ENCODE results near the gene CNP. TPM values are rescaled to one million over a fixed set of nuclear protein-coding genes. Genes with fewer than 3 reads are reported as not detected.
A peak's percentile ranks its signal among the peaks of the same experiment; 100 is the strongest.

CNP gene
- polyA plus RNA-seq, 4 donors, result 13.2 to 38.9 (median 28.4) TPM

DNA sequence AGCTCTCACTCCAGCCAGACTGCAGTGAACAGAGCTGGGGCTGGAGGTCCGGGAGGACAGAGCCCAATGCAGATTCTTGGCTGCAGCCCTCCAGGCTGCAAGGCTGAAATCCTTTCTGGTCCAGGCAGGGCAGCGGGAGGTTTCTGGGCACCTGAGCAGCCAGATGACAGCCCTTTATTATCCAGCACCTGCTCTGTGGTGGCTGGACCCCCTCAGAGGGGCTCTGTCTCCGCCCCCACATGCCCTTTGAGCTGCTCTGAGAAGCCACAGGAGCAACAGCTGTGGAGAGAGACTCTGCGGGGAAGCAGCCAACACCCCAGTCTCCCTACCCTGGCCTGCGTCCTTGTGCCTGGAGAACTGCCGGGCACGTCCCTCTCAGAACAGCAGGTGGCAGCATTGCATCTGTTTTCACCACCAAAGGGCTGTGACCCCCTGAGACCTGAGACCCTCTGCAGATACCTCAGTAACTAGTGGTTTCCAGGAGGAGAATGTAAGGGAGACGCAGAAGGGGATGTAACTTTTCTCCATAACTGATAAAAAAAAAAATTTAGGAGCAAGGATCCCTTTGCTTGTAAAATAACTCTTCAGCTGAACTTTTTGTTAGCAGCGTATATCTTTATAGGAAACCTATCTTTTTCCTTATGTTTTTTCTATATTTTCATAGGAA is 3.7 kb upstream of the CNP start:
- peaks cover 0 to 33% (median 0%) of the 10 kb centered on the region in 3 donors for H3K4me1 ChIP-seq (ENCODE audit: control insufficient read depth in 3 of 3, insufficient read depth in 2 of 3, low read depth in 1 of 3, low read length in 2 of 3)
- no peak overlapping the region for H3K27ac ChIP-seq (ENCODE audit: low read depth in 1 of 3, low read length in 2 of 3)
- 15 to 20% (median 18%) methylated on average over 9 of the region's 9 CpGs for WGBS, 3 donors
- no peaks in the 10 kb centered on the region for H3K27me3 ChIP-seq (ENCODE audit: control insufficient read depth in 3 of 3, insufficient read depth in 3 of 3, low read length in 3 of 3)
- DNase-seq (peak; percentile 68 to 83), FAIRE-seq (no peak)
- peaks cover 0 to 3% (median 0%) of the 10 kb centered on the region in 3 donors for H3K36me3 ChIP-seq (ENCODE audit: control insufficient read depth in 3 of 3, insufficient read depth in 2 of 3, low read depth in 1 of 3, low read length in 3 of 3)
- H3K9me3 ChIP-seq (ENCODE audit: control insufficient read depth in 2 of 2, insufficient read depth in 1 of 2, low read depth in 1 of 2, low read length in 1 of 2), result no peaks in the 10 kb centered on the region
- H3K4me3 ChIP-seq (ENCODE audit: low read depth in 1 of 3, low read length in 3 of 3), result no peak overlapping the region

DNA sequence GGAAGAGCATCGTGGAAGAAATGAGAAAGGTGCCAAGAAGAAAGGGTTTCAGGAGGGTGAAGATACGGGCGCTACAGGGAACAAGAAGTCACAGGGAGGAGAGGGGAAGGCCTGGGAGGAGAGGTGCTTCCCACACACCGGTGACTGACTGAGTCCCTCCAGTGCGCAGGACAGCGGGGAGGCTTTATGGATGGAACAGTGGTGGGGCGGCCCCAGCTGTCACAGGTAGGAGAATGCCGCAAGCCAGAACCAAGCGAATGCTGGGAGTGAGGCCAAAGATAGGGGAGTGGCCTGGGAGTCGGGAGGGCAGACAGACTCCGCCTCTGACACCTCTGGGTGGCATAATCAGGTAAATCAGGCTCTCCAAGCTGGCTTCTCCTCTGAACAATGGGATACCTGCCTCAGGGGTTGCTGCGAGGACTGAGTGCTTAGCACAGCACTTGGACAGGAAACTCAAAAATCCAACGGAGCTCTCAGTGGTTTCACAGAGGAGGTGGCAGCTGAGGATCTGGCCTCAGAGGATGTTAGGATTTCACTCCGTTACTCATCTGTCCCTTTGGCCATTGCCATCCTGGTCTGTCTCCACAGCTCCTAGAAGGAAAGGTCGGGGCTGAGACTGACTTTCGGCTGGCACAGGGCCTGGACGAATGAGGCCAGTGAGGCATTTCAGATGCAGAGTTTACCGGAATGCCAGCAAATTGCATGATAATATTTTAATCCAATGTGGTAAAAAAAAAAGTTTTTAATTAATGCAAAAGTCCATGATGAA is 717 bp upstream of the CNP start:
- 1 to 4% (median 2%) methylated on average over 18 of the region's 18 CpGs for WGBS, 3 donors

DNA sequence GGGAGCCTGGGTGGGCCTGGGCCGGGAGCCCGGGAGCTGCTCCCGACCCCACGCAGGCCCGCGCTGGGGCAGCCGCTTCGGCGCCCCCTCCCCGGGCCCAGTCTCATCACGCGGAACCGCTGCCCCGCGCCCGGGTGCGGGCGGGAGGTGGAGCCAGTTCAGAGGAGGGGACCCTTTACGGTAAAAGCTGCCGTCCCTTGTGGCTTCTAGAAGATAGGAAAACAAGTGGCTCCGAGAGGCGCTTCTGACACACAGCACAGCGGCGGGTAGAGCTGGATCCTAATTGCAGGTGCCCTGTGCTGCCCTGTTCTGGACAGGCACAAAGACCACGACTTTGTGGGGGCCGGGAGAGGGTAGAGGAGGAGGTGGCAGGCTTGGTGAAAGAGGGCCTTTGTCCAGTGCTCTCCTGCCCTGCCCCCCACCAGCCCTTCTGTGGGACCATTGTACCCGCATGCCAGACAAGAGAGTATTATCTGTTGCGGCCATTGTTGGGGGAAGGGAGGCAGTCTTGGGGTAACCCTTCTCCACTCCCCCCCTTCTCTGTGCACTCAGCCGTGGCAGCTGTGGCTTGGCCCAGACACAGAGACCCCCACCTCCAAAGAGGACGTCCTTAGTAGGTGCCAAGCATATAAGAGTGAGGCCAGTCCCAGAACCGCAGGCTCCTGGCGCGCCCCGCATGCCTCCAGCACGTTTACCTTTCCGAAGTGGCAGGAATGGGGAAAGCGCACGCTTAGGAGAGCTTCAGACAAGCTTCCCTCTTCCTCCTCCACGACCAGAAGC is 736 bp downstream of the CNP start:
- no peaks in the 10 kb centered on the region for H3K9me3 ChIP-seq (ENCODE audit: control insufficient read depth in 2 of 2, insufficient read depth in 1 of 2, low read depth in 1 of 2, low read length in 1 of 2)
- peak overlapping the region; percentile 60 to 86 (median 76) for H3K27ac ChIP-seq (ENCODE audit: low read depth in 1 of 3, low read length in 2 of 3)
- no peak for FAIRE-seq
- DNase-seq, result peak in 1 of 2 donors; percentile 37
- peaks cover 2 to 39% (median 4%) of the 10 kb centered on the region in 3 donors for H3K36me3 ChIP-seq (ENCODE audit: control insufficient read depth in 3 of 3, insufficient read depth in 2 of 3, low read depth in 1 of 3, low read length in 3 of 3)
- WGBS, 3 donors, result 16 to 24% (median 20%) methylated on average over 38 to 39 of the region's 39 CpGs
- no peaks in the 10 kb centered on the region for H3K27me3 ChIP-seq (ENCODE audit: control insufficient read depth in 3 of 3, insufficient read depth in 3 of 3, low read length in 3 of 3)
- peaks cover 0 to 24% (median 0%) of the 10 kb centered on the region in 3 donors for H3K4me1 ChIP-seq (ENCODE audit: control insufficient read depth in 3 of 3, insufficient read depth in 2 of 3, low read depth in 1 of 3, low read length in 2 of 3)
- peak overlapping the region; percentile 72 to 94 (median 86) for H3K4me3 ChIP-seq (ENCODE audit: low read depth in 1 of 3, low read length in 3 of 3)

More for the DNA sequence above, 717 bp upstream of the CNP start:
- Histone ChIP-seq H3K9me3 (ENCODE audit: control insufficient read depth in 2 of 2, insufficient read depth in 1 of 2, low read depth in 1 of 2, low read length in 1 of 2) (no peaks in the 10 kb centered on the region), H3K4me3 (ENCODE audit: low read depth in 1 of 3, low read length in 3 of 3) (peak overlapping the region; percentile 3 to 72 (median 53)), H3K27me3 (ENCODE audit: control insufficient read depth in 3 of 3, insufficient read depth in 3 of 3, low read length in 3 of 3) (no peaks in the 10 kb centered on the region), H3K4me1 (ENCODE audit: control insufficient read depth in 3 of 3, insufficient read depth in 2 of 3, low read depth in 1 of 3, low read length in 2 of 3) (peaks cover 0 to 29% (median 0%) of the 10 kb centered on the region in 3 donors), H3K36me3 (ENCODE audit: control insufficient read depth in 3 of 3, insufficient read depth in 2 of 3, low read depth in 1 of 3, low read length in 3 of 3) (peaks cover 0 to 28% (median 1%) of the 10 kb centered on the region in 3 donors), H3K27ac (ENCODE audit: low read depth in 1 of 3, low read length in 2 of 3) (peak overlapping the region; percentile 12 to 91 (median 84))
- DNase-seq (peak; percentile 90 to 91), FAIRE-seq (no peak)

DNA sequence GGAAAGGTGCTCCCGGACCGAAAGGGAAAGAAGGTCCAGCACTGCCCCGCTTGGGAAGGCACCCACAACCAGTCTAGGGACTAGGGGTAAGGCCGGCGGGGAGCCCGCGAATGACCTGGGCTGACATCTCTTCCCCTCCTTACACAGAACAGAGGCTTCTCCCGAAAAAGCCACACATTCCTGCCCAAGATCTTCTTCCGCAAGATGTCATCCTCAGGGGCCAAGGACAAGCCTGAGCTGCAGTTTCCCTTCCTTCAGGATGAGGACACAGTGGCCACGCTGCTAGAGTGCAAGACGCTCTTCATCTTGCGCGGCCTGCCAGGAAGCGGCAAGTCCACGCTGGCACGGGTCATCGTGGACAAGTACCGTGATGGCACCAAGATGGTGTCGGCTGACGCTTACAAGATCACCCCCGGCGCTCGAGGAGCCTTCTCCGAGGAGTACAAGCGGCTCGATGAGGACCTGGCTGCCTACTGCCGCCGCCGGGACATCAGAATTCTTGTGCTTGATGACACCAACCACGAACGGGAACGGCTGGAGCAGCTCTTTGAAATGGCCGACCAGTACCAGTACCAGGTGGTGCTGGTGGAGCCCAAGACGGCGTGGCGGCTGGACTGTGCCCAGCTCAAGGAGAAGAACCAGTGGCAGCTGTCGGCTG is 1.5 kb downstream of the CNP start:
- Histone ChIP-seq H3K9me3 (ENCODE audit: control insufficient read depth in 2 of 2, insufficient read depth in 1 of 2, low read depth in 1 of 2, low read length in 1 of 2) (no peaks in the 10 kb centered on the region), H3K27me3 (ENCODE audit: control insufficient read depth in 3 of 3, insufficient read depth in 3 of 3, low read length in 3 of 3) (no peaks in the 10 kb centered on the region), H3K4me3 (ENCODE audit: low read depth in 1 of 3, low read length in 3 of 3) (peak overlapping the region in 1 of 3 donors; percentile 94), H3K36me3 (ENCODE audit: control insufficient read depth in 3 of 3, insufficient read depth in 2 of 3, low read depth in 1 of 3, low read length in 3 of 3) (peaks cover 2 to 46% (median 7%) of the 10 kb centered on the region in 3 donors), H3K27ac (ENCODE audit: low read depth in 1 of 3, low read length in 2 of 3) (peak overlapping the region in 2 of 3 donors; percentile 25 to 86), H3K4me1 (ENCODE audit: control insufficient read depth in 3 of 3, insufficient read depth in 2 of 3, low read depth in 1 of 3, low read length in 2 of 3) (peaks cover 0 to 18% (median 0%) of the 10 kb centered on the region in 3 donors)
- 91 to 94% (median 93%) methylated on average over 35 to 37 of the region's 37 CpGs for WGBS, 3 donors
- DNase-seq (no peak), FAIRE-seq (no peak)

DNA sequence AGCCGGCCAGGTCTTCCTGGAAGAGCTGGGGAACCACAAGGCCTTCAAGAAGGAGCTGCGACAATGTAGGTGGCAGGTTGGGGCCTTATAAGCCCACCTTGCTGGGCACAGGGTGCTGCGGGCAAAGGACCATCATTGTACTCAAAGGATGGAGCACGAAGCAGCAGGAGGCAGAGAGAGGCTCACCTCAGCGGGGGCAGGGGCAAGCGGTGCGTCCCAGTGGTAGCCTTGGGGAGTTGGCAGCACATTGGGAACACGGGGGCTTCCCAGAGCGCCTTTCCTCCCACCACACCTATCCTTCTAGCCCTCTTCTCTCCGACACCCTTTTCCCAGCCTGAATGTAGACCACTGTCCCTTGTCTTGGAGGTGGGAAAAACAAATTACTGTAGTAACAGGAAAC is 2.1 kb downstream of the CNP start:
- H3K27ac ChIP-seq (ENCODE audit: low read depth in 1 of 3, low read length in 2 of 3), result no peak overlapping the region
- 95 to 96% (median 95%) methylated on average over 7 to 10 of the region's 10 CpGs for WGBS, 3 donors
- no peak for FAIRE-seq
- H3K4me3 ChIP-seq (ENCODE audit: low read depth in 1 of 3, low read length in 3 of 3), result no peak overlapping the region
- peaks cover 0 to 18% (median 0%) of the 10 kb centered on the region in 3 donors for H3K4me1 ChIP-seq (ENCODE audit: control insufficient read depth in 3 of 3, insufficient read depth in 2 of 3, low read depth in 1 of 3, low read length in 2 of 3)
- H3K9me3 ChIP-seq (ENCODE audit: control insufficient read depth in 2 of 2, insufficient read depth in 1 of 2, low read depth in 1 of 2, low read length in 1 of 2), result no peaks in the 10 kb centered on the region
- H3K27me3 ChIP-seq (ENCODE audit: control insufficient read depth in 3 of 3, insufficient read depth in 3 of 3, low read length in 3 of 3), result no peaks in the 10 kb centered on the region
- H3K36me3 ChIP-seq (ENCODE audit: control insufficient read depth in 3 of 3, insufficient read depth in 2 of 3, low read depth in 1 of 3, low read length in 3 of 3), result peaks cover 2 to 53% (median 9%) of the 10 kb centered on the region in 3 donors
- DNase-seq, result no peak

DNA sequence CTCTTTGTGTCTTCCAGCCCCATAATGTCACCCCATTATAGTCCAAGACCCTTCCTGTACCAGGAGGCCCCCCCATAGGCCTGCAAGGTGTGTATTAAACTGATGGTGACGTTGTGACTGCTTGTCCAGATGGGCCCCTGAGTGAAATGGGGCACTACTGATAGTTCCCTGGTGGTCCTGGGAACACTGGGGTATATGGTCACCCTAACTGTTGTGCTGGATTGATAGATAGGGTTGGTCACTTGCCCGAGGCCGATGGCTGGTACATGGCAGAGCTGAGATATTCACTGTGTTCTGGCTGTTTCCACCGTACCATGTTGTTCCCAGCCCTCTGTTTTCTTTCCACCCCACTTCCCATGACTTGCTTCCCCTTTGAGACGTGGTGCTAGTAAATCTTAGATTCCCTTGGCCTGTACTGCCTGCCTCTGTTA is 4.3 kb downstream of the CNP start:
- Histone ChIP-seq H3K9me3 (ENCODE audit: control insufficient read depth in 2 of 2, insufficient read depth in 1 of 2, low read depth in 1 of 2, low read length in 1 of 2) (no peaks in the 10 kb centered on the region), H3K27ac (ENCODE audit: low read depth in 1 of 3, low read length in 2 of 3) (no peak overlapping the region), H3K4me3 (ENCODE audit: low read depth in 1 of 3, low read length in 3 of 3) (no peak overlapping the region), H3K27me3 (ENCODE audit: control insufficient read depth in 3 of 3, insufficient read depth in 3 of 3, low read length in 3 of 3) (no peaks in the 10 kb centered on the region), H3K4me1 (ENCODE audit: control insufficient read depth in 3 of 3, insufficient read depth in 2 of 3, low read depth in 1 of 3, low read length in 2 of 3) (peaks cover 0 to 13% (median 0%) of the 10 kb centered on the region in 3 donors), H3K36me3 (ENCODE audit: control insufficient read depth in 3 of 3, insufficient read depth in 2 of 3, low read depth in 1 of 3, low read length in 3 of 3) (peaks cover 15 to 75% (median 24%) of the 10 kb centered on the region in 3 donors)
- 79 to 92% (median 85%) methylated on average over 5 of the region's 5 CpGs for WGBS, 3 donors
- FAIRE-seq (no peak), DNase-seq (no peak)

DNA sequence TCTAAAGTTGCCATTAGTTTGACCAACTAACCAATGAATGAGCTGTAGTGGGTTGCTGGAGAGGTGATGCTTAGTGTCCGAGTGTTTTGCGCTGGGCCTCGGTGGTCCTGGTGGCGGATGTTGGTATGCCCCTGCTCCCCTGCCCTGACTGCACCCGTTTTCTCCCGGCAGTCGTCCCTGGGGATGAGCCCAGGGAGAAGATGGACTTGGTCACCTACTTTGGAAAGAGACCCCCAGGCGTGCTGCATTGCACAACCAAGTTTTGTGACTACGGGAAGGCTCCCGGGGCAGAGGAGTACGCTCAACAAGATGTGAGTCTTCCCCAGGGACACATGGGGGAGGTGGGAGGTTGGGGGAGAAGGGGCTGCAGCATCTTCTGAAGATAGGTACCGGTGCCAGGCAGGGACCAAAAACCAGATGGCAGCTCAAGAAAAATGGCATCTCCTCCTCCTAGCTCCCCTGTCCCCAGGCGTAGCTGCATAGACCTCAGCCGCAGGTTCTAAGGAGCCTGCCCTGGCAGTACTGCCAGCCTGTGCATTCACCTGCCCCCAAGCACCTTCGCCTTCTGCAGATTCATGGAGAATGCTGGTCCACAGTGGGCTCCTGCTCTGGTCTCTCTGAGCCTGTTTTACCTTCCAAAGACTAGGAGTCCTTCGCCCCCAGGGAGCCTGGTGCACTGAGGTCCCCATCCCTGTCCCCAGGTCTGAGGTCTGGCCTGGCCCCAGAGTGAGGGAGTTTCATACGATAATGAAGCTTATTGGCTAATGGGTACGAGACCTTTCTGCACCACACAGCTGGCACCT is 5.3 kb downstream of the CNP start:
- Histone ChIP-seq H3K4me1 (ENCODE audit: control insufficient read depth in 3 of 3, insufficient read depth in 2 of 3, low read depth in 1 of 3, low read length in 2 of 3) (peaks cover 0 to 10% (median 0%) of the 10 kb centered on the region in 3 donors), H3K4me3 (ENCODE audit: low read depth in 1 of 3, low read length in 3 of 3) (no peak overlapping the region), H3K9me3 (ENCODE audit: control insufficient read depth in 2 of 2, insufficient read depth in 1 of 2, low read depth in 1 of 2, low read length in 1 of 2) (no peaks in the 10 kb centered on the region), H3K27ac (ENCODE audit: low read depth in 1 of 3, low read length in 2 of 3) (peak overlapping the region in 1 of 3 donors; percentile 59), H3K27me3 (ENCODE audit: control insufficient read depth in 3 of 3, insufficient read depth in 3 of 3, low read length in 3 of 3) (no peaks in the 10 kb centered on the region), H3K36me3 (ENCODE audit: control insufficient read depth in 3 of 3, insufficient read depth in 2 of 3, low read depth in 1 of 3, low read length in 3 of 3) (peaks cover 22 to 83% (median 30%) of the 10 kb centered on the region in 3 donors)
- no peak for DNase-seq
- WGBS, 3 donors, result 86 to 89% (median 88%) methylated on average over 18 of the region's 18 CpGs
- FAIRE-seq, result no peak

Measured in small intestine (tissue), 7 donors.